Endothelial cell (in vitro differentiated cells): ENCODE measurements around the gene CCNY. TPM values are rescaled to one million over a fixed set of nuclear protein-coding genes. Genes with fewer than 3 reads are reported as not detected.

Experiments
- DNase-seq: peaks from one replicate; pipeline ENCODE4 v3.0.0; 2021; ENCODE audit warnings: low spot score
- H3K27ac Mint-ChIP-seq: one replicate; pipeline ENCODE4 v1.8.0; 2021; ENCODE audit warnings: mixed read lengths, inconsistent platforms; ENCODE audit not compliant: unreplicated experiment
- H3K27me3 Mint-ChIP-seq: one replicate; pipeline ENCODE4 v1.8.0; 2021; ENCODE audit warnings: mild to moderate bottlenecking, moderate library complexity, mixed read lengths, inconsistent platforms; ENCODE audit not compliant: unreplicated experiment
- H3K36me3 Mint-ChIP-seq: one replicate; pipeline ENCODE4 v1.8.0; 2021; ENCODE audit warnings: mild to moderate bottlenecking, low read depth, mixed read lengths, inconsistent platforms; ENCODE audit not compliant: unreplicated experiment
- H3K4me1 Mint-ChIP-seq: one replicate; pipeline ENCODE4 v1.8.0; 2021; ENCODE audit warnings: mild to moderate bottlenecking, mixed read lengths, inconsistent platforms; ENCODE audit not compliant: unreplicated experiment
- H3K4me3 Mint-ChIP-seq: one replicate; pipeline ENCODE4 v1.8.0; 2021; ENCODE audit warnings: mild to moderate bottlenecking, mixed read lengths, inconsistent platforms; ENCODE audit not compliant: unreplicated experiment
- H3K9me3 Mint-ChIP-seq: one replicate; pipeline ENCODE4 v1.8.0; 2021; ENCODE audit warnings: mixed read lengths, inconsistent platforms; ENCODE audit not compliant: unreplicated experiment
- total RNA-seq: library from RNA; stranded (reverse); fragmentation: NEBNext Ultra II Directional; extraction: Animal tissue kit (Norgen Biotek cat#: 25700); gene quantifications from one replicate; pipeline ENCODE4 v1.2.1, GENCODE V29; 2021; ENCODE audit not compliant: unreplicated experiment
- TF ChIP-seq, protein P1 (sequence below): fragments of 200-600 bp; sonication (generic); IDR thresholded peaks from one replicate; pipeline ENCODE4 v1.5.0; 2021; ENCODE audit warnings: antibody characterized with exemption; ENCODE audit not compliant: unreplicated experiment

The CCNY gene
- total RNA-seq, 1 donor from 2014 or later, result 169 TPM

DNA sequence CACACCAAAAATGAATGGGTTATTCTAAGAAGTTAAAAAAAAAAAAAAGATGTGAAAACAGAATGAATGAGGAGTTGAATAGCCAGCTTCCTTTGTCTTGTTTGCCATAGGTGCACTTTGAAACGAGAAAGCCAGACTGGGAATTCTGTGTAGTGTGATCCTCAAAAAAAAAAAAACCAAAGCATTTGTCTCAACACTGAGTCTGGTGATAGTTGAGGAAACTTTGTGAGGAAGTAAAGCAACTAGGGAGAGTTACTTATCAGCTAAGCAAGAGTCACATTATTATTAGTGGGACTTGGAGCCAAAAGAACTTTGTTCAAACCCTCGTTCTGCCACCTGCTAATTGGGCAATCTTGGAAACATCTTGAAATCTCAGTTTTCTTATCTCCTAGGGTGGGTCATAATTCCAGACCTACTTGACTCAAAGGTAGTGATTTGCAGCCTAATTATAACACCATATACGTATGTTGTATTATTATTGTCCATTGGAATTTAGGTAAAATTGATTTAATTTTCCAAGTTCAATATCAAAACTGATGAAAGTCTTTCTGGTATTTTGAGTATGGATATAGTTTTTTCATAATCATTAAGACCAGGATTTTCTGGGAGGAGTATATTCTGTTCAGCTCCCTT lies 169.0 kb downstream of the CCNY start:
- Mint-ChIP-seq H3K4me1 (peaks cover 40% of the 10 kb centered on the region), H3K4me3 (no peak overlapping the region), H3K27ac (no peak overlapping the region), H3K9me3 (no peaks in the 10 kb centered on the region), H3K27me3 (peaks cover 5% of the 10 kb centered on the region), H3K36me3 (peaks cover 3% of the 10 kb centered on the region)
- TF ChIP-seq, protein P1, sequence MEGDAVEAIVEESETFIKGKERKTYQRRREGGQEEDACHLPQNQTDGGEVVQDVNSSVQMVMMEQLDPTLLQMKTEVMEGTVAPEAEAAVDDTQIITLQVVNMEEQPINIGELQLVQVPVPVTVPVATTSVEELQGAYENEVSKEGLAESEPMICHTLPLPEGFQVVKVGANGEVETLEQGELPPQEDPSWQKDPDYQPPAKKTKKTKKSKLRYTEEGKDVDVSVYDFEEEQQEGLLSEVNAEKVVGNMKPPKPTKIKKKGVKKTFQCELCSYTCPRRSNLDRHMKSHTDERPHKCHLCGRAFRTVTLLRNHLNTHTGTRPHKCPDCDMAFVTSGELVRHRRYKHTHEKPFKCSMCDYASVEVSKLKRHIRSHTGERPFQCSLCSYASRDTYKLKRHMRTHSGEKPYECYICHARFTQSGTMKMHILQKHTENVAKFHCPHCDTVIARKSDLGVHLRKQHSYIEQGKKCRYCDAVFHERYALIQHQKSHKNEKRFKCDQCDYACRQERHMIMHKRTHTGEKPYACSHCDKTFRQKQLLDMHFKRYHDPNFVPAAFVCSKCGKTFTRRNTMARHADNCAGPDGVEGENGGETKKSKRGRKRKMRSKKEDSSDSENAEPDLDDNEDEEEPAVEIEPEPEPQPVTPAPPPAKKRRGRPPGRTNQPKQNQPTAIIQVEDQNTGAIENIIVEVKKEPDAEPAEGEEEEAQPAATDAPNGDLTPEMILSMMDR, result no peak
- no peak for DNase-seq

DNA sequence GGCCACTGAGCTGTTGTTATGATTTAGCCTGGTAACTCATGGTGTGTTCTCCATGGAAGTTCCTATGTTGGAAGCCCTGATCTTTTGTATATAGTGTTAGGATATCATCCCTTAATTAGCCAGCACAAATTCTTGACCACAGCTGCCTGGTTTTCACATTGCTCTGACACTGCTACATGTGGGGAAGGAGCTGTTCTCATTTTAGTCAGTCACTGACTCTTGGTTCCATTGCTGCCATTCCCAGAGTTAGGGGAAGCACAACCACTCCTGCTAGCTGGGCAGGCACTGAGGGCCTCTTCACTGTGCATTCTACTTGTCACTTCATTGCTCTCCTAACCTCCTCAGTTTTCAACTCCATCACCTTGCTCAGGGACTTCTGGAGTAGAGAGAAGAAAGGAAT lies 170.4 kb downstream of the CCNY start:
- no peak for DNase-seq
- Mint-ChIP-seq H3K36me3 (peaks cover 11% of the 10 kb centered on the region), H3K4me1 (peaks cover 40% of the 10 kb centered on the region), H3K27me3 (peaks cover 10% of the 10 kb centered on the region), H3K4me3 (no peak overlapping the region), H3K27ac (no peak overlapping the region), H3K9me3 (no peaks in the 10 kb centered on the region)
- TF ChIP-seq, protein P1, result no peak

DNA sequence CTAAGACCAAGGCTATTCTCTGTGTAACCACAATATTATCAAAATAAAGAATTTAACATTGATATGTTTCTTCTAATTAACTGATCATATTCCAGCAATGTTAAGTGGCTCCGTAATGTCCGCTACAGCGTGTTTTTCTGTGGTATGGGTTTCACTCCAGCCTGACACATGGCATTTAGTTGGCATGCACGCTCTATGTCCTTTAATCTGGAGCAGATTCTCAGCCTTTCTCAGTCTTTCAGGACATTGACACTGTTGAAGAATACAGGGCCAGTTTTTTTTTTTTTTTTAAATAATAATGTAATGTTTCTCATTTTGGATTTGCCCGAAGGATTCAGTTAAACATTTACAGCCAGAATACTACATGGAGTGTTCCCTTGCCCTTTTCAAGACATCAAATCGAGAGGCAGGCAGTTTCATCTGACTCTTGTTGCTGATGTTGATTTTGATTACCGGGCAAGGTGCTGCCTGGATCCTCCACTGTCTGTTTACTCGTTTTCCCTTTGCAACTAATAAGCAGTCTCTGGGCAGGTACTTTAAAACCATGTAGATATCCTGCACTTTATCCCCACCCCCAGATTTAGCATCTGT lies 171.3 kb downstream of the CCNY start:
- H3K4me3 Mint-ChIP-seq, result no peak overlapping the region
- H3K4me1 Mint-ChIP-seq, result peaks cover 44% of the 10 kb centered on the region

DNA sequence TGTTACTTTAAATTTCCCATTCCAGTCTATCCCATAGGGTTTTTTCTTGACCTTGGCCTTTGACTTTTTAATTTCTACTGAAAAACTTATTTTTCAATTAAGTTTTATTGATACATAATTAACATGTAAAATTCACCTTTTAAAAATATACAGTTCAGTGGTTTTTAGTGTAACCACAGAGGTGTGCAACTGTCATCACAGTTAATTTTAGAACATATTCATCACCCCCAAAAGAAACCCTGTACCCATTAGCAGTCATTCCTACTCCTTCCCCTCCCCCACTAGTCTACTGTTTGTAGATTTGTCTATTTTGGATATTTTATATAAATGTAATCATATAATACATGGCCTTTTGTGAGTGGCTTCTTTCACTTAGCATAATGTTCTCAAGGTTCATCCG lies 172.3 kb downstream of the CCNY start:
- TF ChIP-seq, protein P1, result no peak
- H3K27me3 Mint-ChIP-seq, result peaks cover 12% of the 10 kb centered on the region
- H3K4me3 Mint-ChIP-seq, result no peak overlapping the region
- DNase-seq, result no peak
- H3K36me3 Mint-ChIP-seq, result peaks cover 21% of the 10 kb centered on the region
- no peaks in the 10 kb centered on the region for H3K9me3 Mint-ChIP-seq
- H3K4me1 Mint-ChIP-seq, result peaks cover 40% of the 10 kb centered on the region
- no peak overlapping the region for H3K27ac Mint-ChIP-seq

More for the DNA sequence above, 171.3 kb downstream of the CCNY start:
- Mint-ChIP-seq H3K27ac (no peak overlapping the region), H3K36me3 (peaks cover 19% of the 10 kb centered on the region), H3K9me3 (no peaks in the 10 kb centered on the region), H3K27me3 (peaks cover 12% of the 10 kb centered on the region)
- TF ChIP-seq, protein P1, result no peak
- no peak for DNase-seq

DNA sequence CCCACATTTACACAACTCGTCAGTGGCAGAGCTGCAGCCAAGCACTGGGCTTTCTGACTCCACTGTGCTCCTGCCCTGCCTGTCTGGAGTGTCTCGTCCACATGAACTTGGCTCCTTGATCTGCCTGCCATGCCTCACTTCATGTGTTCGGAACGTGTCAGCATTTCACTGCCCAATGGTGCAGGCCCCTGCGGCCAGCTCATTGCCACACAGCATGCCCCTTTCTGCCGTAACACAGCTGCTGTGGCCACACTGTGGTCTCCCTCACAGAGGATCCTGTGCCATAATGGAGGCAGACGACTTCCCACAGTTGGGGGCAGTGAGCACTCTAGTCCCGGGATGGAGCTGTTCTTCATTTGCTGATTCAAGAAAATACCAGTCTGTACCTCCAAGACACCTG lies 174.6 kb downstream of the CCNY start:
- Mint-ChIP-seq H3K27ac (peak overlapping the region; percentile 32), H3K36me3 (peaks cover 22% of the 10 kb centered on the region), H3K4me1 (peaks cover 40% of the 10 kb centered on the region), H3K9me3 (no peaks in the 10 kb centered on the region), H3K4me3 (peak overlapping the region; percentile 24), H3K27me3 (peaks cover 13% of the 10 kb centered on the region)
- DNase-seq, result no peak
- TF ChIP-seq, protein P1, result no peak
